RCC 7860 (cell line): Measurements from ENCODE around the gene HEBP2.
"Not testable (repeated sequence)": the region's sequence is repeated elsewhere in the genome, so short reads cannot be mapped to it uniquely, and the experiment has no call there.

ENCODE experiments used
- DNase-seq: peaks from one replicate; pipeline ENCODE4 v3.0.0-alpha.2; 2015; ENCODE audit warnings: low spot score
- FAIRE-seq: peaks from 2 replicates; lab custom pipeline; 2012; peaks lifted over from hg19 to GRCh38; lab: Jason Lieb, UNC

Gene HEBP2

GRCh38 chr6:138421608-138422007 is 17.6 kb downstream of the HEBP2 start:
- FAIRE-seq (no peak), DNase-seq (no peak)

GRCh38 chr6:138422861-138423260 is 18.8 kb downstream of the HEBP2 start:
- DNase-seq, result no peak
- no peak for FAIRE-seq

GRCh38 chr6:138424004-138424904 is 20.2 kb downstream of the HEBP2 start:
- no peak for DNase-seq

GRCh38 chr6:138425256-138425655 is 21.2 kb downstream of the HEBP2 start:
- DNase-seq, FAIRE-seq: not testable (repeated sequence)

More at GRCh38 chr6:138424004-138424904, 20.2 kb downstream of the HEBP2 start:
- FAIRE-seq, result no peak

- DNase-seq (no peak), FAIRE-seq (no peak)
Observed at GRCh38 chr6:138426500-138427123, 22.6 kb downstream of the HEBP2 start.

- no peak for FAIRE-seq
Observed at GRCh38 chr6:138427701-138428100, 23.7 kb downstream of the HEBP2 start.

GRCh38 chr6:138428944-138429598 is 25.0 kb downstream of the HEBP2 start:
- DNase-seq, result peak; percentile 40
- FAIRE-seq, result peak; percentile 74

More at GRCh38 chr6:138427701-138428100, 23.7 kb downstream of the HEBP2 start:
- DNase-seq, result no peak

GRCh38 chr6:138429761-138430160 is 25.7 kb downstream of the HEBP2 start:
- FAIRE-seq (no peak), DNase-seq (no peak)

GRCh38 chr6:138430361-138431145 is 26.5 kb downstream of the HEBP2 start:
- DNase-seq, result no peak
- no peak for FAIRE-seq

- FAIRE-seq (no peak), DNase-seq (no peak)
Observed at GRCh38 chr6:138431256-138432062, 27.4 kb downstream of the HEBP2 start.

- FAIRE-seq (no peak), DNase-seq (no peak)
Observed at GRCh38 chr6:138432063-138432356, 28.0 kb downstream of the HEBP2 start.

- FAIRE-seq, result no peak
- DNase-seq, result no peak
Observed at GRCh38 chr6:138434096-138434495, 30.1 kb downstream of the HEBP2 start.

- no peak for FAIRE-seq
- no peak for DNase-seq
Observed at GRCh38 chr6:138434925-138435324, 30.9 kb downstream of the HEBP2 start.

- no peak for FAIRE-seq
- no peak for DNase-seq
Observed at GRCh38 chr6:138439546-138439945, 35.5 kb downstream of the HEBP2 start.

- DNase-seq, result no peak
- FAIRE-seq, result no peak
Observed at GRCh38 chr6:138440296-138440695, 36.3 kb downstream of the HEBP2 start.

GRCh38 chr6:138440758-138441357 is 36.8 kb downstream of the HEBP2 start:
- no peak for FAIRE-seq

GRCh38 chr6:138441965-138442364 is 37.9 kb downstream of the HEBP2 start:
- DNase-seq (no peak), FAIRE-seq (no peak)

More at GRCh38 chr6:138440758-138441357, 36.8 kb downstream of the HEBP2 start:
- DNase-seq, result no peak

GRCh38 chr6:138442663-138443062 is 38.6 kb downstream of the HEBP2 start:
- DNase-seq, result no peak
- FAIRE-seq, result no peak

- DNase-seq (no peak), FAIRE-seq (no peak)
Observed at GRCh38 chr6:138443979-138444378, 40.0 kb downstream of the HEBP2 start.

GRCh38 chr6:138446821-138447220 is 42.8 kb downstream of the HEBP2 start:
- no peak for DNase-seq
- no peak for FAIRE-seq
